Esophagus muscularis mucosa (tissue), 4 donors: ENCODE results near the gene SHOC1.

ENCODE experiments used
- EP300 ChIP-seq: sonication (generic); formaldehyde crosslinking; IDR thresholded peaks from one replicate; pipeline ENCODE4 v1.6.1; 2017; ENCODE audit warnings: antibody characterized with exemption
- POLR2A ChIP-seq: fragments of 450-650 bp; IDR thresholded peaks from one replicate; pipeline ENCODE4 v1.6.1; 2017; ENCODE audit warnings: antibody characterized with exemption, moderate library complexity, mild to moderate bottlenecking, low read depth
- TF ChIP-seq, protein P1 (sequence below), 3 experiments: fragments of 200-600 bp in 2 of 3; fragments of 450-650 bp in 1 of 3; sonication (generic) in 2 of 3; IDR thresholded peaks; one replicate each; pipeline ENCODE4 v1.5.1; 2017 to 2019; ENCODE audit warnings: antibody characterized with exemption in 3 of 3, mild to moderate bottlenecking in 2 of 3, moderate library complexity in 1 of 3

GRCh38 chr9:111806259-111806658, 11.5 kb upstream of the SHOC1 start:
- TF ChIP-seq, protein P1, sequence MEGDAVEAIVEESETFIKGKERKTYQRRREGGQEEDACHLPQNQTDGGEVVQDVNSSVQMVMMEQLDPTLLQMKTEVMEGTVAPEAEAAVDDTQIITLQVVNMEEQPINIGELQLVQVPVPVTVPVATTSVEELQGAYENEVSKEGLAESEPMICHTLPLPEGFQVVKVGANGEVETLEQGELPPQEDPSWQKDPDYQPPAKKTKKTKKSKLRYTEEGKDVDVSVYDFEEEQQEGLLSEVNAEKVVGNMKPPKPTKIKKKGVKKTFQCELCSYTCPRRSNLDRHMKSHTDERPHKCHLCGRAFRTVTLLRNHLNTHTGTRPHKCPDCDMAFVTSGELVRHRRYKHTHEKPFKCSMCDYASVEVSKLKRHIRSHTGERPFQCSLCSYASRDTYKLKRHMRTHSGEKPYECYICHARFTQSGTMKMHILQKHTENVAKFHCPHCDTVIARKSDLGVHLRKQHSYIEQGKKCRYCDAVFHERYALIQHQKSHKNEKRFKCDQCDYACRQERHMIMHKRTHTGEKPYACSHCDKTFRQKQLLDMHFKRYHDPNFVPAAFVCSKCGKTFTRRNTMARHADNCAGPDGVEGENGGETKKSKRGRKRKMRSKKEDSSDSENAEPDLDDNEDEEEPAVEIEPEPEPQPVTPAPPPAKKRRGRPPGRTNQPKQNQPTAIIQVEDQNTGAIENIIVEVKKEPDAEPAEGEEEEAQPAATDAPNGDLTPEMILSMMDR (IDR thresholded peaks at IDR 0.05) = no peak
- no peak for TF ChIP-seq POLR2A
- TF ChIP-seq EP300 = no peak
